Stomach (tissue), 9 donors: ENCODE data around the gene OR8K3. TPM values are rescaled to one million over a fixed set of nuclear protein-coding genes. Genes with fewer than 3 reads are reported as not detected.

ENCODE experiments used
- DNase-seq, 2 donors: peaks; one replicate each; pipeline versions ENCODE4 v3.0.0 to v3.0.0-alpha.2; 2013 to 2019
- H3K27ac ChIP-seq, 5 donors: fragments of 200-600 bp in 4 of 5; sonication (generic) in 4 of 5; one replicate each; pipeline ENCODE4 v1.5.1; 2013 to 2019; ENCODE audit warnings: mild to moderate bottlenecking in 1 of 5, moderate library complexity in 1 of 5
- H3K27me3 ChIP-seq, 3 donors: fragments of 200-600 bp; sonication (generic); one replicate each; pipeline ENCODE4 v1.5.1; 2017 to 2019; ENCODE audit warnings: mixed run types in 1 of 3
- H3K36me3 ChIP-seq, 4 donors: fragments of 200-600 bp; sonication (generic); 1 replicate in 3 of 4; 2 replicates in 1 of 4; pipeline ENCODE4 v1.5.1; 2016 to 2019
- H3K4me1 ChIP-seq, 4 donors: fragments of 200-600 bp; sonication (generic); one replicate each; pipeline ENCODE4 v1.5.1; 2016 to 2019
- H3K4me3 ChIP-seq, 4 donors: fragments of 200-600 bp; sonication (generic) in 3 of 4; one replicate each; pipeline ENCODE4 v1.5.1; 2016 to 2019; ENCODE audit warnings: mild to moderate bottlenecking in 1 of 4
- H3K9me3 ChIP-seq, 4 donors: fragments of 200-600 bp; sonication (generic); one replicate each; pipeline ENCODE4 v1.5.1; 2016 to 2019
- CTCF ChIP-seq, 7 experiments: fragments of 450-650 bp in 4 of 7; fragments of 200-600 bp in 3 of 7; sonication (generic) in 3 of 7; IDR thresholded peaks; one replicate each; pipeline ENCODE4 v1.5.1; 2016 to 2019; ENCODE audit warnings: antibody characterized with exemption in 7 of 7, control low read depth in 2 of 7, mild to moderate bottlenecking in 1 of 7
- EP300 ChIP-seq: sonication (generic); formaldehyde crosslinking; IDR thresholded peaks from one replicate; pipeline ENCODE4 v1.6.1; 2017; ENCODE audit warnings: antibody characterized with exemption
- POLR2A ChIP-seq, 4 donors: fragments of 450-650 bp; IDR thresholded peaks; one replicate each; pipeline ENCODE4 v1.6.1; 2016; ENCODE audit warnings: antibody characterized with exemption in 4 of 4, control low read depth in 2 of 4, mild to moderate bottlenecking in 1 of 4, moderate library complexity in 1 of 4
- POLR2AphosphoS5 ChIP-seq, 3 donors: sonication (generic); formaldehyde crosslinking; IDR thresholded peaks; one replicate each; pipeline ENCODE4 v1.6.1; 2016; ENCODE audit warnings: antibody characterized with exemption in 3 of 3
- WGBS, 5 donors: extraction: QIAGEN DNeasy Blood & Tissue Kit in 3 of 5; methylation state at CpG; one replicate each; pipeline versions ENCODE4 v1.1.5 to v1.1.7; 2013 to 2018; 5-methylcytosine and 5-hydroxymethylcytosine counted together
- intact Hi-C: fragments of 100-400 bp; cut with DNase I; formaldehyde crosslinking; loops from one replicate; pipeline ENCODE4 v1.15.1; 2023; ENCODE audit warnings: low total_unique reads
- polyA plus RNA-seq, 3 donors: library from polyadenylated mRNA; stranded (reverse); fragments of 200-250 nt; gene quantifications; one replicate each; pipeline ENCODE4 v1.2.3, GENCODE V29; 2013
- total RNA-seq, 5 donors: library from RNA; depleted of rRNA; stranded (reverse); fragments of >200 nt; gene quantifications; one replicate each; pipeline versions ENCODE4 v1.1.0 to v1.2.3, GENCODE V29; 2014 to 2016
- donor health status: healthy with polysubstance abuse.
- donor health status: Bipolar disorder and iron deficiency.
- donor health status: healthy.

OR8K3 gene
- total and polyA plus RNA-seq, 8 donors: not detected

GRCh38 chr11:56345739-56346138 lies 30.8 kb downstream of the OR8K3 start, which contains the start of gene OR8K1:
TSS of gene OR8K1 (plus strand) at chr11:56346039. CDS start at chr11:56346039, 0 bp downstream.
- Histone ChIP-seq H3K4me1 (no peaks in the 10 kb centered on the region), H3K27me3 (no peaks in the 10 kb centered on the region), H3K4me3 (no peak within 1 kb of the TSS), H3K27ac (no peak within 1 kb of the TSS), H3K9me3 (peaks cover 0 to 11% (median 0%) of the 10 kb centered on the region in 4 donors), H3K36me3 (no peaks in the 10 kb centered on the region)
- intact Hi-C loops: no loop called here
- TF ChIP-seq POLR2A (IDR thresholded peaks at IDR 0.05) (no peak), POLR2AphosphoS5 (IDR thresholded peaks at IDR 0.05) (no peak), EP300 (no peak), CTCF (IDR thresholded peaks at IDR 0.05) (no peak)
- DNase-seq: no peak
- 76 to 91% (median 83%) methylated on average over 1 of the region's 1 CpG for WGBS, 5 donors

GRCh38 chr11:56353991-56354390 lies 39.0 kb downstream of the OR8K3 start, which contains the start of gene OR8J1:
TSS of gene OR8J1 (plus strand) at chr11:56354291. CDS start at chr11:56360247, 5,956 bp downstream.
- Histone ChIP-seq H3K4me1 (no peaks in the 10 kb centered on the region), H3K9me3 (no peaks in the 10 kb centered on the region), H3K4me3 (no peak within 1 kb of the TSS), H3K36me3 (no peaks in the 10 kb centered on the region), H3K27me3 (no peaks in the 10 kb centered on the region), H3K27ac (no peak within 1 kb of the TSS)
- no peak for TF ChIP-seq CTCF (IDR thresholded peaks at IDR 0.05)
- TF ChIP-seq EP300: no peak
- TF ChIP-seq POLR2AphosphoS5 (IDR thresholded peaks at IDR 0.05): no peak
- TF ChIP-seq POLR2A (IDR thresholded peaks at IDR 0.05): no peak
- 45 to 85% (median 64%) methylated on average over 2 of the region's 2 CpGs for WGBS, 5 donors
- DNase-seq: no peak
- intact Hi-C loops: no loop called here

Other genes starting within 250 kb of the OR8K3 start
- not detected for gene OR8I2, start 221.8 kb upstream of the OR8K3 start, total RNA-seq
- not detected for gene OR8I2, start 221.8 kb upstream of the OR8K3 start, polyA plus RNA-seq
- not detected for gene OR8H2, start 211.5 kb upstream of the OR8K3 start, total RNA-seq
- not detected for gene OR8H2, start 211.5 kb upstream of the OR8K3 start, polyA plus RNA-seq
- not detected for gene OR8H3, start 192.8 kb upstream of the OR8K3 start, total RNA-seq
- gene OR8H3, start 192.8 kb upstream of the OR8K3 start, polyA plus RNA-seq: not detected
- not detected for gene OR8J3, start 174.9 kb upstream of the OR8K3 start, total RNA-seq
- gene OR8J3, start 174.9 kb upstream of the OR8K3 start, polyA plus RNA-seq: not detected
- gene OR8K5, start 154.8 kb upstream of the OR8K3 start, total RNA-seq: not detected
- gene OR8K5, start 154.8 kb upstream of the OR8K3 start, polyA plus RNA-seq: not detected
- gene OR5J2, start 138.5 kb upstream of the OR8K3 start, total RNA-seq: not detected
- not detected for gene OR5J2, start 138.5 kb upstream of the OR8K3 start, polyA plus RNA-seq
- gene OR5T2, start 80.9 kb upstream of the OR8K3 start, total RNA-seq: not detected
- gene OR5T2, start 80.9 kb upstream of the OR8K3 start, polyA plus RNA-seq: not detected
- not detected for gene OR5T3, start 62.9 kb upstream of the OR8K3 start, total RNA-seq
- gene OR5T3, start 62.9 kb upstream of the OR8K3 start, polyA plus RNA-seq: not detected
- gene OR5T1, start 41.0 kb upstream of the OR8K3 start, total RNA-seq: not detected
- not detected for gene OR5T1, start 41.0 kb upstream of the OR8K3 start, polyA plus RNA-seq
- gene OR8H1, start 22.9 kb upstream of the OR8K3 start, total RNA-seq: not detected
- gene OR8H1, start 22.9 kb upstream of the OR8K3 start, polyA plus RNA-seq: not detected
- gene OR8K1, start 30.9 kb downstream of the OR8K3 start, total RNA-seq: not detected
- gene OR8K1, start 30.9 kb downstream of the OR8K3 start, polyA plus RNA-seq: not detected
- gene OR8J1, start 39.1 kb downstream of the OR8K3 start, total RNA-seq: not detected
- not detected for gene OR8J1, start 39.1 kb downstream of the OR8K3 start, polyA plus RNA-seq
- gene OR8U1, start 60.5 kb downstream of the OR8K3 start, total RNA-seq: not detected
- not detected for gene OR8U1, start 60.5 kb downstream of the OR8K3 start, polyA plus RNA-seq
- not detected for gene OR5AL1, start 97.6 kb downstream of the OR8K3 start, total RNA-seq
- gene OR5AL1, start 97.6 kb downstream of the OR8K3 start, polyA plus RNA-seq: not detected
- not detected for gene OR5M3, start 158.2 kb downstream of the OR8K3 start, total RNA-seq
- not detected for gene OR5M3, start 158.2 kb downstream of the OR8K3 start, polyA plus RNA-seq
- gene OR5M8, start 176.2 kb downstream of the OR8K3 start, total RNA-seq: not detected
- gene OR5M8, start 176.2 kb downstream of the OR8K3 start, polyA plus RNA-seq: not detected
- not detected for gene OR5M11, start 228.1 kb downstream of the OR8K3 start, total RNA-seq
- gene OR5M11, start 228.1 kb downstream of the OR8K3 start, polyA plus RNA-seq: not detected